Measurements from ENCODE around the gene SLC49A4. TPM values are rescaled to one million over a fixed set of nuclear protein-coding genes. Genes with fewer than 3 reads are reported as not detected.
A peak's percentile ranks its signal among the peaks of the same experiment; 100 is the strongest.

Gene SLC49A4
- total and polyA plus RNA-seq, 2 of the 13 experiments (the other 11 are each of a cell fraction or from before 2014, with no cell fraction given): 6.5 to 16.3 TPM

DNA sequence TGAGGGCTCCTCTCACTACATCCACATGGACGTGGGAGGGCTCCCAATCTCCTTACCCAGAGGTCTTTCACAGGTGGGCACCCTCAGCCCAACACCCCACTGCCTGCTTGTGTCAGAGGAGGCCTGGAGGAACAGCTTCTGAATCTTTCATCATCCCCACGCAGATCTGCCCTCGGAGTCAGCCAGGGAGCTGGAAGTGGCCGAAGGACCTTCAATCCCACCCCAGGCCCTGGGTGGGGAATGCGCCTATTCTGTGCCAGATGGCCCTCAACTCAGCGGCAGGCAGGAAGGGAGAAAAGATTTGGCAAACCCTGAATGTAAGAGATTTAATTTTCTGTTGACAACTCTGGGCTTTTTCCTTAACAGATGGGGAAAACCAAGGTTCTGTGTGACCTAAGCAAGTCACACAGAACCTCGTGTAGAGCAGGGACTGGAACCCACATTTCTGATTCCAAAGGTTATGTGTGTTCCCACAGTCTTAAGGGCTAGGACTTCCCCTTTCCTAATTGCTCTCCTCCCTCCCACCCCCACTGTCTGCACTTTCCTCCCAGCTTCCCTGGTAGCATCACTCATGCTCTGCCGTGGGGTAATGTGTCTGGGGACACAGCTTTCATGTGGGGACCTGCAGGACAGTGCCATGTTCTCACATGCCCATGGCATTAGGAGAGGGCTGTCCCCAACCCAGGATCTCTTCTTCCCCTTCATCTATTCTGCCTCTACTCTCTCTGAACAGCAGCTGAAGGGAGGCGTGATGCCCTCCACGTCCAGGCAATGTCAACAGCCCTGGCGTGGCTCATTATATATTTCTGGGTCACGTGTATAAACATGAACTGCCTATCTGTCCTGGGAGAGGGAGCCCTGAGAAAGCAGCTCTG, 134.6 kb downstream of the SLC49A4 start:
- ATAC-seq: peak; percentile 51
- intact Hi-C loops (cut with micrococcal nuclease; ENCODE audit: unreplicated experiment): no loop called here
- no peak for DNase-seq (ENCODE audit: low spot score)
- ChIA-PET CTCF (ENCODE audit: low intra/inter-chr PET ratio, low total read pairs) (no interaction called here), POLR2A (no interaction called here)
- no peak overlapping the region for H3K9ac ChIP-seq (ENCODE audit: insufficient read depth, low read depth, low read length)
- no peak for TF ChIP-seq ZNF343 (CRISPR knock-in tag; IDR thresholded peaks at IDR 0.05)
- no peak for TF ChIP-seq KAT7 (CRISPR knock-in tag; IDR thresholded peaks at IDR 0.05; ENCODE audit: borderline replicate concordance)
- no peak for TF ChIP-seq ZNF430 (CRISPR knock-in tag; IDR thresholded peaks at IDR 0.05)
- TF ChIP-seq ZNF850 (CRISPR knock-in tag; conservative IDR thresholded peaks at IDR 0.05): no peak
- TF ChIP-seq ZNF12 (CRISPR knock-in tag; IDR thresholded peaks at IDR 0.05): no peak
- TF ChIP-seq MED8 (CRISPR knock-in tag; IDR thresholded peaks at IDR 0.05; ENCODE audit: insufficient replicate concordance): peak; percentile 26
- no peak for TF ChIP-seq FOXA1 (IDR thresholded peaks at IDR 0.05)
- peak; percentile 39; the same call in 1 of the 2 replicates for TF ChIP-seq FOXA1 (CRISPR knock-in tag; IDR thresholded peaks at IDR 0.05)
- TF ChIP-seq, protein P1, sequence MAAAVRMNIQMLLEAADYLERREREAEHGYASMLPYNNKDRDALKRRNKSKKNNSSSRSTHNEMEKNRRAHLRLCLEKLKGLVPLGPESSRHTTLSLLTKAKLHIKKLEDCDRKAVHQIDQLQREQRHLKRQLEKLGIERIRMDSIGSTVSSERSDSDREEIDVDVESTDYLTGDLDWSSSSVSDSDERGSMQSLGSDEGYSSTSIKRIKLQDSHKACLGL (CRISPR knock-in tag; IDR thresholded peaks at IDR 0.05): 0 out of 2 replicates have a peak, but pooled peaks have one; percentile 25
- TF ChIP-seq CBX1 (IDR thresholded peaks at IDR 0.05; ENCODE audit: low read depth): no peak
- TF ChIP-seq, protein P2, sequence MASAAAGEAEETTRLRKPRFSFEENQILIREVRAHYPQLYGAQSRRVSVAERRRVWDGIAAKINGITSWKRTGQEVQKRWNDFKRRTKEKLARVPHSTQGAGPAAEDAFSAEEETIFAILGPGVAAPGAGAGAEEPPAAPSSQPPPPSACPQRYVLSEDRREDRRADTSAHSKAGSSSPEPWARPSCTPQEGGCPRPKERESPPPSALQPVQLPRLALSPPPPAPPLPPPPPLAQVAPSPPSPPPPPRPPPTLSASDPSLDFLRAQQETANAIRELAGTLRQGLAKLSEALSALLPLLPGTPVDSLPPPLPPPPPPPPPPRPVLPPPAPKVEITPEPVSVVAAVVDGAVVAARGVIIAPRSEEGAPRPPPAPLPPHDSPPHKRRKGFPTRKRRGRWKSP (CRISPR knock-in tag; IDR thresholded peaks at IDR 0.05): no peak
- TF ChIP-seq ZC3H4 (CRISPR knock-in tag; IDR thresholded peaks at IDR 0.05; ENCODE audit: borderline replicate concordance): no peak
- TF ChIP-seq GTF3A (CRISPR knock-in tag; conservative IDR thresholded peaks at IDR 0.05): no peak
- no peak for TF ChIP-seq ZNF614 (CRISPR knock-in tag; IDR thresholded peaks at IDR 0.05; ENCODE audit: borderline replicate concordance)
- H3K4me1 ChIP-seq (ENCODE audit: insufficient read depth, low read length): peaks cover 41% of the 10 kb centered on the region
- H3K27ac ChIP-seq (ENCODE audit: extremely low read length, insufficient read depth, low read length): no peak overlapping the region
- no peaks in the 10 kb centered on the region for H3K79me2 ChIP-seq (ENCODE audit: insufficient read depth, low read length)
- peaks cover 2 to 21% of the 10 kb centered on the region in 2 experiments; a peak in 3 of 5 replicates for H3K27me3 ChIP-seq (ENCODE audit: control insufficient read depth in 1 of 2, insufficient read depth in 2 of 2, low read length in 2 of 2)
- H3K4me3 ChIP-seq (replicated peaks in 1 of 3; ENCODE audit: insufficient read depth in 1 of 3, low read depth in 2 of 3, low read length in 3 of 3): peak overlapping the region in 1 of 3 experiments; percentile 41; a peak in 1 of 6 replicates
- no peaks in the 10 kb centered on the region for H3K36me3 ChIP-seq (replicated peaks in 1 of 2; ENCODE audit: control insufficient read depth in 1 of 2, insufficient read depth in 2 of 2, low read length in 2 of 2)
- WGBS (ENCODE audit: low lambda C conversion rate): 16% methylated on average over 10 of the region's 12 CpGs
- peak overlapping the region; percentile 72 for H3K4me2 ChIP-seq (ENCODE audit: low read depth, low read length)
- in situ Hi-C loops (cut with HindIII; ENCODE audit: extremely low pct_ligation_motif_present, low pct_unique_long_range_greater_than_20kb): no loop called here
- H4K20me1 ChIP-seq (ENCODE audit: insufficient read depth, low read length): no peaks in the 10 kb centered on the region
- FAIRE-seq: no peak
- BruUV-seq (replicated peaks): no TSS peak
- H3K9me3 ChIP-seq (ENCODE audit: low read length): no peaks in the 10 kb centered on the region
- no peak overlapping the region for H2AFZ ChIP-seq (ENCODE audit: low read length)

Data from HepG2 (cell line).